Upper lobe of left lung (tissue), 6 donors: Measurements from ENCODE around the gene INSR. TPM values are rescaled to one million over a fixed set of nuclear protein-coding genes. Genes with fewer than 3 reads are reported as not detected.
A peak's percentile ranks its signal among the peaks of the same experiment; 100 is the strongest.

Experiments used
- ATAC-seq, 2 donors: fragments of 200-7000 bp; cut with Tn5 transposase; one replicate each; pipeline ENCODE4 v1.9.1; 2022; ENCODE audit warnings: mild to moderate bottlenecking in 2 of 2, moderate library complexity in 2 of 2; ENCODE audit not compliant: low FRiP score in 2 of 2
- DNase-seq, 2 donors: peaks; one replicate each; pipeline ENCODE4 v3.0.0-alpha.2; 2019 to 2020
- H3K27ac ChIP-seq, 4 donors: fragments of 200-600 bp; sonication (generic); one replicate each; pipeline ENCODE4 v1.5.1; 2016 to 2019
- H3K27me3 ChIP-seq, 4 donors: fragments of 200-600 bp; sonication (generic); one replicate each; pipeline ENCODE4 v1.5.1; 2017 to 2019
- H3K36me3 ChIP-seq, 4 donors: fragments of 200-600 bp; sonication (generic); one replicate each; pipeline ENCODE4 v1.5.1; 2016 to 2019
- H3K4me1 ChIP-seq, 4 donors: fragments of 200-600 bp; sonication (generic); one replicate each; pipeline ENCODE4 v1.5.1; 2018 to 2019
- H3K4me3 ChIP-seq, 4 donors: fragments of 200-600 bp; sonication (generic); one replicate each; pipeline ENCODE4 v1.5.1; 2017 to 2019; ENCODE audit warnings: mild to moderate bottlenecking in 2 of 4, moderate library complexity in 1 of 4
- H3K9me3 ChIP-seq, 4 donors: fragments of 200-600 bp; sonication (generic); one replicate each; pipeline ENCODE4 v1.5.1; 2018 to 2019
- CTCF ChIP-seq, 6 experiments: fragments of 450-650 bp in 4 of 6; fragments of 200-600 bp in 2 of 6; sonication (generic) in 2 of 6; IDR thresholded peaks; one replicate each; pipeline ENCODE4 v1.5.1; 2016 to 2019; ENCODE audit warnings: antibody characterized with exemption in 6 of 6
- EP300 ChIP-seq, 4 donors: sonication (generic); formaldehyde crosslinking; IDR thresholded peaks; one replicate each; pipeline ENCODE4 v1.5.1; 2017; ENCODE audit warnings: antibody characterized with exemption in 4 of 4, control low read depth in 2 of 4
- POLR2A ChIP-seq, 4 donors: fragments of 450-650 bp; IDR thresholded peaks; one replicate each; pipeline ENCODE4 v1.5.1; 2016 to 2017; ENCODE audit warnings: antibody characterized with exemption in 4 of 4, mild to moderate bottlenecking in 2 of 4
- POLR2AphosphoS5 ChIP-seq, 2 donors: sonication (generic); formaldehyde crosslinking; IDR thresholded peaks; one replicate each; pipeline ENCODE4 v1.5.1; 2017; ENCODE audit warnings: antibody characterized with exemption in 2 of 2
- WGBS, 2 donors: methylation state at CpG; one replicate each; pipeline ENCODE4 v1.1.5; 2017 to 2018; 5-methylcytosine and 5-hydroxymethylcytosine counted together
- total RNA-seq, 6 donors: library from RNA; depleted of rRNA in 4 of 6; stranded (reverse); fragments of >200 nt in 4 of 6; gene quantifications; one replicate each; pipeline versions ENCODE4 v1.1.0 to v1.2.1, GENCODE V29; 2016 to 2021
- donor health status: DM: no; HTN: no; CAD: no; lungs with moderate emphysema.
- donor health status: DM: no; HTN: yes; CAD: no; lungs with severe emphysema.

INSR gene
- total RNA-seq, 6 donors from 2014 or later = 32.4 to 142 (median 49.9) TPM

- H3K4me3 ChIP-seq = no peak overlapping the region
- 61 to 75% methylated on average over 1 of the region's 1 CpG for WGBS, 2 donors
- no peaks in the 10 kb centered on the region for H3K36me3 ChIP-seq
- H3K27me3 ChIP-seq = no peaks in the 10 kb centered on the region
- no peaks in the 10 kb centered on the region for H3K4me1 ChIP-seq
- DNase-seq (no peak), ATAC-seq (no peak)
- no peak overlapping the region for H3K27ac ChIP-seq
- no peak for TF ChIP-seq CTCF (IDR thresholded peaks at IDR 0.05)
- no peaks in the 10 kb centered on the region for H3K9me3 ChIP-seq
Observed at GRCh38 chr19:7327802-7328201, 33.6 kb upstream of the INSR start.

GRCh38 chr19:7326105-7326877, 32.1 kb upstream of the INSR start:
- ATAC-seq (peak in 1 of 2 donors; percentile 19), DNase-seq (no peak)
- 75 to 77% methylated on average over 10 of the region's 10 CpGs for WGBS, 2 donors
- Histone ChIP-seq H3K27ac (no peak overlapping the region), H3K4me1 (no peaks in the 10 kb centered on the region), H3K36me3 (no peaks in the 10 kb centered on the region), H3K9me3 (no peaks in the 10 kb centered on the region), H3K27me3 (no peaks in the 10 kb centered on the region), H3K4me3 (no peak overlapping the region)
- TF ChIP-seq POLR2AphosphoS5 (IDR thresholded peaks at IDR 0.05) = no peak
- TF ChIP-seq CTCF (IDR thresholded peaks at IDR 0.05) = peak in 4 of 6 experiments; percentile 25 to 41 (median 34)
- no peak for TF ChIP-seq POLR2A (IDR thresholded peaks at IDR 0.05)
- TF ChIP-seq EP300 (IDR thresholded peaks at IDR 0.05) = no peak

- ATAC-seq (no peak), DNase-seq (no peak)
- Histone ChIP-seq H3K36me3 (no peaks in the 10 kb centered on the region), H3K9me3 (no peaks in the 10 kb centered on the region), H3K4me3 (no peak overlapping the region), H3K27ac (no peak overlapping the region), H3K27me3 (no peaks in the 10 kb centered on the region), H3K4me1 (no peaks in the 10 kb centered on the region)
- TF ChIP-seq CTCF (IDR thresholded peaks at IDR 0.05) (no peak), EP300 (IDR thresholded peaks at IDR 0.05) (no peak), POLR2A (IDR thresholded peaks at IDR 0.05) (no peak), POLR2AphosphoS5 (IDR thresholded peaks at IDR 0.05) (no peak)
- 46 to 69% methylated on average over 2 of the region's 2 CpGs for WGBS, 2 donors
Observed at GRCh38 chr19:7318176-7318575, 24.0 kb upstream of the INSR start.

- 70 to 87% methylated on average over 7 of the region's 7 CpGs for WGBS, 2 donors
- ATAC-seq (no peak), DNase-seq (no peak)
Observed at GRCh38 chr19:7312816-7313215, 18.6 kb upstream of the INSR start.

More at GRCh38 chr19:7312816-7313215, 18.6 kb upstream of the INSR start:
- no peaks in the 10 kb centered on the region for H3K9me3 ChIP-seq
- H3K27ac ChIP-seq = no peak overlapping the region
- H3K4me1 ChIP-seq = no peaks in the 10 kb centered on the region
- TF ChIP-seq POLR2A (IDR thresholded peaks at IDR 0.05) (no peak), EP300 (IDR thresholded peaks at IDR 0.05) (no peak), CTCF (IDR thresholded peaks at IDR 0.05) (no peak), POLR2AphosphoS5 (IDR thresholded peaks at IDR 0.05) (no peak)
- no peaks in the 10 kb centered on the region for H3K27me3 ChIP-seq
- H3K4me3 ChIP-seq = no peak overlapping the region
- H3K36me3 ChIP-seq = no peaks in the 10 kb centered on the region
